Measurements from ENCODE around the gene SETD1A.

GRCh38 chr16:30924913-30925631 is 32.5 kb upstream of the SETD1A start:
- TF ChIP-seq CTCF (IDR thresholded peaks at IDR 0.05) (no peak), EP300 (IDR thresholded peaks at IDR 0.05) (no peak), POLR2AphosphoS5 (IDR thresholded peaks at IDR 0.05) (no peak), POLR2A (IDR thresholded peaks at IDR 0.05) (no peak)

All from sigmoid colon (tissue), 4 donors.